Measurements from ENCODE around the gene PIGV.
"Not testable (repeated sequence)": the region's sequence is repeated elsewhere in the genome, so short reads cannot be mapped to it uniquely, and the experiment has no call there.

The PIGV gene

DNA sequence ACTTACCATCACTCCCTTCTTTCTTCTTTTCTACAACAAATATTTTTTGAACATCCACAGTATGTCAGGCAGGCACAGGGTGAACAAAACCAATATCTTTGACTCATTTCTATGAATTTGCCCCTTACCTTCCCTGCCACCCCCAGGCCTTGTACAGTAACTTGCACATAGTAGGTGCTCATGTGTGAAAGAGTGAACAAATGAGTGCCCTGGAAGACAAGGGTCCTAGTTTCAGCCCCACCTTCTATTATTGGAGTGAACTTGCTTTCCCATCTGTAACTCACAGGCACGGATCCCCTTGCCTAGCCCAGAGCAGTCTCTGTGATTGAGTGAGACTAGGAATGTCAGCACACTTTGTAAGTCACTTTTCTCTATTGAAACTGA, 51.6 kb downstream of the PIGV start:
- H3K27ac ChIP-seq (ENCODE audit: low read depth, low read length): no peak overlapping the region
- no peak for TF ChIP-seq EZH2phosphoT487 (IDR thresholded peaks at IDR 0.05; ENCODE audit: borderline replicate concordance, low read length)
- TF ChIP-seq, protein P1, sequence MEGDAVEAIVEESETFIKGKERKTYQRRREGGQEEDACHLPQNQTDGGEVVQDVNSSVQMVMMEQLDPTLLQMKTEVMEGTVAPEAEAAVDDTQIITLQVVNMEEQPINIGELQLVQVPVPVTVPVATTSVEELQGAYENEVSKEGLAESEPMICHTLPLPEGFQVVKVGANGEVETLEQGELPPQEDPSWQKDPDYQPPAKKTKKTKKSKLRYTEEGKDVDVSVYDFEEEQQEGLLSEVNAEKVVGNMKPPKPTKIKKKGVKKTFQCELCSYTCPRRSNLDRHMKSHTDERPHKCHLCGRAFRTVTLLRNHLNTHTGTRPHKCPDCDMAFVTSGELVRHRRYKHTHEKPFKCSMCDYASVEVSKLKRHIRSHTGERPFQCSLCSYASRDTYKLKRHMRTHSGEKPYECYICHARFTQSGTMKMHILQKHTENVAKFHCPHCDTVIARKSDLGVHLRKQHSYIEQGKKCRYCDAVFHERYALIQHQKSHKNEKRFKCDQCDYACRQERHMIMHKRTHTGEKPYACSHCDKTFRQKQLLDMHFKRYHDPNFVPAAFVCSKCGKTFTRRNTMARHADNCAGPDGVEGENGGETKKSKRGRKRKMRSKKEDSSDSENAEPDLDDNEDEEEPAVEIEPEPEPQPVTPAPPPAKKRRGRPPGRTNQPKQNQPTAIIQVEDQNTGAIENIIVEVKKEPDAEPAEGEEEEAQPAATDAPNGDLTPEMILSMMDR (IDR thresholded peaks at IDR 0.05; ENCODE audit: low read depth, low read length, poor library complexity, severe bottlenecking): no peak
- H3F3A ChIP-seq (ENCODE audit: control insufficient read depth, insufficient read depth): no peaks in the 10 kb centered on the region
- H3K79me2 ChIP-seq (ENCODE audit: control insufficient read depth, low read length): no peaks in the 10 kb centered on the region; the same call in 1 of the 2 replicates
- no peak overlapping the region for H3K4me3 ChIP-seq (ENCODE audit: low read length)
- no peaks in the 10 kb centered on the region for H3K27me3 ChIP-seq (ENCODE audit: control insufficient read depth, low read length)
- H3K9me2 ChIP-seq (replicated peaks; ENCODE audit: control insufficient read depth, low read length): no peaks in the 10 kb centered on the region
- H3K4me2 ChIP-seq (ENCODE audit: low read length): no peak overlapping the region
- peaks cover 47% of the 10 kb centered on the region for H3K36me3 ChIP-seq (ENCODE audit: control insufficient read depth, low read length)
- no peaks in the 10 kb centered on the region for H4K20me1 ChIP-seq (ENCODE audit: control insufficient read depth, insufficient read depth, low read depth, low read length)
- peaks cover 11% of the 10 kb centered on the region for H3K4me1 ChIP-seq (ENCODE audit: control insufficient read depth, low read length)
- H3K9me3 ChIP-seq (ENCODE audit: control insufficient read depth, insufficient read depth, low read length): no peaks in the 10 kb centered on the region

DNA sequence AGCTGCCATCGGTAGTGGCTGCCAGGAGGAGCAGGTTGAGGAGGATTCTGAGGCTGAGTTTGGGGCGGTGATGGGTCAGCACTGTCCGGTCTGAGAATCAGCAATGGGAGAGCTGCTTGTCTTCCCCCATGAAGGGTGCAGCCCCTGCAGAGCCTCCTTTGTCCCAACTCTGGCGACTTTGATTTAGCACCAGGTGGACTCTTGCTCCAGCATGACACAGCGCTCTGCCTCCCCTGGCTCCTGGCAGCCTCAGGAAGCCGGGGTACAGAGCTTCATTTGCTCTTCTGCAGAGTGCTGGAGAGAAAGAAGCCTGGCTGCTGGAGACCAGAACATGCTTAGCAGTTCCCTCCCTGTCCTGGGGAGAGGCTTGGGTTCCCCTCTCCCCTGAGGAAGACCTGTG, 52.0 kb downstream of the PIGV start:
- Histone ChIP-seq H3F3A (ENCODE audit: control insufficient read depth, insufficient read depth) (no peaks in the 10 kb centered on the region), H3K9me3 (ENCODE audit: control insufficient read depth, insufficient read depth, low read length) (no peaks in the 10 kb centered on the region), H3K4me2 (ENCODE audit: low read length) (no peak overlapping the region), H3K27me3 (ENCODE audit: control insufficient read depth, low read length) (no peaks in the 10 kb centered on the region), H4K20me1 (ENCODE audit: control insufficient read depth, insufficient read depth, low read depth, low read length) (no peaks in the 10 kb centered on the region), H3K9me2 (replicated peaks; ENCODE audit: control insufficient read depth, low read length) (no peaks in the 10 kb centered on the region), H3K36me3 (ENCODE audit: control insufficient read depth, low read length) (peaks cover 43% of the 10 kb centered on the region), H3K79me2 (ENCODE audit: control insufficient read depth, low read length) (no peaks in the 10 kb centered on the region), H3K4me3 (ENCODE audit: low read length) (no peak overlapping the region), H3K27ac (ENCODE audit: low read depth, low read length) (no peak overlapping the region), H3K4me1 (ENCODE audit: control insufficient read depth, low read length) (peaks cover 9% of the 10 kb centered on the region)
- TF ChIP-seq, protein P1 (IDR thresholded peaks at IDR 0.05; ENCODE audit: low read depth, low read length, poor library complexity, severe bottlenecking): no peak
- TF ChIP-seq EZH2phosphoT487 (IDR thresholded peaks at IDR 0.05; ENCODE audit: borderline replicate concordance, low read length): no peak

GRCh38 chr1:26844424-26845196, 56.9 kb downstream of the PIGV start:
- Histone ChIP-seq H3F3A (ENCODE audit: control insufficient read depth, insufficient read depth) (no peaks in the 10 kb centered on the region), H3K4me1 (ENCODE audit: control insufficient read depth, low read length) (no peaks in the 10 kb centered on the region), H3K36me3 (ENCODE audit: control insufficient read depth, low read length) (peaks cover 37% of the 10 kb centered on the region), H3K9me2 (replicated peaks; ENCODE audit: control insufficient read depth, low read length) (no peaks in the 10 kb centered on the region), H3K27ac (ENCODE audit: low read depth, low read length) (no peak overlapping the region), H3K79me2 (ENCODE audit: control insufficient read depth, low read length) (no peaks in the 10 kb centered on the region), H3K4me3 (ENCODE audit: low read length) (no peak overlapping the region), H4K20me1 (ENCODE audit: control insufficient read depth, insufficient read depth, low read depth, low read length) (no peaks in the 10 kb centered on the region), H3K4me2 (ENCODE audit: low read length) (no peak overlapping the region), H3K27me3 (ENCODE audit: control insufficient read depth, low read length) (no peaks in the 10 kb centered on the region), H3K9me3 (ENCODE audit: control insufficient read depth, insufficient read depth, low read length) (no peaks in the 10 kb centered on the region)
- TF ChIP-seq, protein P1 (IDR thresholded peaks at IDR 0.05; ENCODE audit: low read depth, low read length, poor library complexity, severe bottlenecking): no peak
- no peak for TF ChIP-seq EZH2phosphoT487 (IDR thresholded peaks at IDR 0.05; ENCODE audit: borderline replicate concordance, low read length)

GRCh38 chr1:26847826-26848225, 60.1 kb downstream of the PIGV start:
- not testable (repeated sequence) for H3K4me2 ChIP-seq (ENCODE audit: low read length); H3K9me3 ChIP-seq (ENCODE audit: control insufficient read depth, insufficient read depth, low read length); H3F3A ChIP-seq (ENCODE audit: control insufficient read depth, insufficient read depth); H3K9me2 ChIP-seq (replicated peaks; ENCODE audit: control insufficient read depth, low read length); H3K27me3 ChIP-seq (ENCODE audit: control insufficient read depth, low read length); H3K79me2 ChIP-seq (ENCODE audit: control insufficient read depth, low read length); H3K27ac ChIP-seq (ENCODE audit: low read depth, low read length); H3K4me3 ChIP-seq (ENCODE audit: low read length); H3K4me1 ChIP-seq (ENCODE audit: control insufficient read depth, low read length); H4K20me1 ChIP-seq (ENCODE audit: control insufficient read depth, insufficient read depth, low read depth, low read length)
- peaks cover 53% of the 10 kb centered on the region for H3K36me3 ChIP-seq (ENCODE audit: control insufficient read depth, low read length)
